Vagina (tissue), 2 donors: ENCODE measurements around the gene FLT4. TPM values are rescaled to one million over a fixed set of nuclear protein-coding genes. Genes with fewer than 3 reads are reported as not detected.

Source experiments
- DNase-seq, 2 donors: peaks; one replicate each; pipeline ENCODE4 v3.0.0-alpha.2; 2017; ENCODE audit errors: extremely low spot score in 2 of 2
- H3K27ac ChIP-seq: fragments of 200-600 bp; sonication (generic); one replicate; pipeline ENCODE4 v1.5.1; 2019
- H3K27me3 ChIP-seq: fragments of 200-600 bp; sonication (generic); one replicate; pipeline ENCODE4 v1.5.1; 2019
- H3K36me3 ChIP-seq, 2 donors: fragments of 200-600 bp; sonication (generic); one replicate each; pipeline ENCODE4 v1.5.1; 2017 to 2019
- H3K4me1 ChIP-seq: fragments of 200-600 bp; sonication (generic); one replicate; pipeline ENCODE4 v1.5.1; 2019
- H3K4me3 ChIP-seq, 2 donors: fragments of 200-600 bp; sonication (generic); 1 replicate in 1 of 2; 2 replicates in 1 of 2; pipeline ENCODE4 v1.5.1; 2016 to 2019
- H3K9me3 ChIP-seq: fragments of 200-600 bp; sonication (generic); one replicate; pipeline ENCODE4 v1.5.1; 2019
- POLR2A ChIP-seq, 2 donors: fragments of 450-650 bp; IDR thresholded peaks; one replicate each; pipeline ENCODE4 v1.6.1; 2017; ENCODE audit warnings: antibody characterized with exemption in 2 of 2, mild to moderate bottlenecking in 2 of 2, moderate library complexity in 2 of 2
- POLR2AphosphoS5 ChIP-seq, 2 donors: sonication (generic); formaldehyde crosslinking; IDR thresholded peaks; one replicate each; pipeline ENCODE4 v1.9.0; 2017; ENCODE audit warnings: antibody characterized with exemption in 2 of 2, mild to moderate bottlenecking in 2 of 2, low read depth in 1 of 2; ENCODE audit not compliant: insufficient read depth in 1 of 2
- intact Hi-C: fragments of 100-400 bp; cut with DNase I; formaldehyde crosslinking; loops from one replicate; pipeline ENCODE4 v1.15.1; 2023
- total RNA-seq: library from RNA; depleted of rRNA; stranded (reverse); fragments of >200 nt; gene quantifications from one replicate; pipeline ENCODE4 v1.2.3, GENCODE V29; 2016
- TF ChIP-seq, protein P1 (sequence below), 3 experiments: fragments of 450-650 bp in 2 of 3; fragments of 200-600 bp in 1 of 3; sonication (generic) in 1 of 3; IDR thresholded peaks; one replicate each; pipeline ENCODE4 v1.5.1; 2017 to 2019; ENCODE audit warnings: antibody characterized with exemption in 3 of 3, mild to moderate bottlenecking in 2 of 3, moderate library complexity in 2 of 3

Gene FLT4
- 20.9 TPM for total RNA-seq

DNA sequence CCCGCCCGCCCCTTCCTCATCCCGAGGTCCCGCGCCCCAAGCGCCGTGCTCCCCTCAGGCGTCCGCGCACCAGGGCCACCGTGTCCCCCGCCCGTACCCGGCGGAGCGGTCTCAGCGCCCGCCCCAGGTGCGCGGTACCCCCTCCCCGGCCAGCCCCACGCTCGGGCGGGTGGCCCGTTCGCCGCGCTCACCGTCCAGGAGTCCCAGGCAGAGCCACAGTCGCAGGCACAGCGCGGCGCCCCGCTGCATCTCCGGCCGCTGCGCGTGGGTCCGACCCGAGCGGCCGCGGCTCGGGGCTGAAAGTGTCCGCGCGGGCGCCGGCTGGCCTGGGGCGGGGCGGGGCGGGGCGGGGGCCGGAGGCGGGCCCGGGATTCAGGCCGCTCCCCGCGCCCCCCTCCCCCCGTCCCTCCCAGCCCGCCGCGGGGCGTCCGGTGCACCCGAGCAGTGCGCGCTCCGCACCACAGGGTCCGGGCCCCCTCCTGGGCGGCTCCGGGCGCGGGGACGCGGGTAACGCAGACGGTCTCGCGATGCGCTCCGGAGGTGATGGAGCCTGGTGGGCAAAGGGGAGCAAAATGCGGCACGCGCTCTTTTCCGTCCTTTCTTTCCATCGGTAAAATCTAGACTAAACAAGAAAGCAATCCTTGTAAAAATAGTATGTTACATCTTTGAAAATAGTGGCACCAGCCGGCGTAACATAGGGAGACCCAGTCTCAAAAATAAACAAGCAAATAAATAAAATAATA, at the start of gene FLT4:
Gene FLT4 (minus strand): TSS at position 304 of the 743 bp plus-strand sequence. CDS start 55 bp downstream, at position 249.
- Histone ChIP-seq H3K27ac (no peak within 1 kb of the TSS), H3K9me3 (no peaks in the 10 kb centered on the region), H3K27me3 (no peaks in the 10 kb centered on the region), H3K4me3 (peak within 1 kb of the TSS; percentile 42 to 55), H3K4me1 (peaks cover 13% of the 10 kb centered on the region), H3K36me3 (no peaks in the 10 kb centered on the region)
- DNase-seq, result no peak
- intact Hi-C loops, result no loop called here
- TF ChIP-seq, protein P1, sequence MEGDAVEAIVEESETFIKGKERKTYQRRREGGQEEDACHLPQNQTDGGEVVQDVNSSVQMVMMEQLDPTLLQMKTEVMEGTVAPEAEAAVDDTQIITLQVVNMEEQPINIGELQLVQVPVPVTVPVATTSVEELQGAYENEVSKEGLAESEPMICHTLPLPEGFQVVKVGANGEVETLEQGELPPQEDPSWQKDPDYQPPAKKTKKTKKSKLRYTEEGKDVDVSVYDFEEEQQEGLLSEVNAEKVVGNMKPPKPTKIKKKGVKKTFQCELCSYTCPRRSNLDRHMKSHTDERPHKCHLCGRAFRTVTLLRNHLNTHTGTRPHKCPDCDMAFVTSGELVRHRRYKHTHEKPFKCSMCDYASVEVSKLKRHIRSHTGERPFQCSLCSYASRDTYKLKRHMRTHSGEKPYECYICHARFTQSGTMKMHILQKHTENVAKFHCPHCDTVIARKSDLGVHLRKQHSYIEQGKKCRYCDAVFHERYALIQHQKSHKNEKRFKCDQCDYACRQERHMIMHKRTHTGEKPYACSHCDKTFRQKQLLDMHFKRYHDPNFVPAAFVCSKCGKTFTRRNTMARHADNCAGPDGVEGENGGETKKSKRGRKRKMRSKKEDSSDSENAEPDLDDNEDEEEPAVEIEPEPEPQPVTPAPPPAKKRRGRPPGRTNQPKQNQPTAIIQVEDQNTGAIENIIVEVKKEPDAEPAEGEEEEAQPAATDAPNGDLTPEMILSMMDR (IDR thresholded peaks at IDR 0.05), result no peak
- TF ChIP-seq POLR2AphosphoS5 (IDR thresholded peaks at IDR 0.05; ENCODE audit: insufficient read depth in 1 of 2, low read depth in 1 of 2), result no peak
- TF ChIP-seq POLR2A (IDR thresholded peaks at IDR 0.05), result no peak

DNA sequence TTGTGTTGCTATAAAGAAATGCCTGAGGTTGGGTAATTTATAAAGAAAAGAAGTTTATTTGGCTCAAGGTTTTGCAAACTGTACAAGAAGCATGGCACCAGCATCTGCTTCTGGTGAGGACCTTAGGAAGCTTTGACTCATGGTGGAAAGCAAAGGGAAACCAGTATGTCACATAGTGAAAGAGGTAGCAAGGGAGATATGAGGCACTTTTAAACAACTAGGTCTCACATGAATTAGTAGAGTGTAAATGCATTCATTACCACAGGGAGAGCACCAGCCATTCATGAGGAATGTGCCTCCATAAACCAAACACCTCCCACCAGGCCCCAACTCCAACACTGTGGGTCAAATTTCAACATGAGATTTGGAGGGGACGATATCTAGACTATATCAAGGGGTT, 49.6 kb upstream of the FLT4 start:
- no peak for DNase-seq
- Histone ChIP-seq H3K36me3 (no peaks in the 10 kb centered on the region), H3K9me3 (no peaks in the 10 kb centered on the region), H3K27me3 (no peaks in the 10 kb centered on the region), H3K27ac (no peak overlapping the region), H3K4me3 (no peak overlapping the region), H3K4me1 (no peaks in the 10 kb centered on the region)
- intact Hi-C loops, result no loop called here
- no peak for TF ChIP-seq POLR2AphosphoS5 (IDR thresholded peaks at IDR 0.05; ENCODE audit: insufficient read depth in 1 of 2, low read depth in 1 of 2)
- no peak for TF ChIP-seq POLR2A (IDR thresholded peaks at IDR 0.05)
- TF ChIP-seq, protein P1 (IDR thresholded peaks at IDR 0.05), result no peak

DNA sequence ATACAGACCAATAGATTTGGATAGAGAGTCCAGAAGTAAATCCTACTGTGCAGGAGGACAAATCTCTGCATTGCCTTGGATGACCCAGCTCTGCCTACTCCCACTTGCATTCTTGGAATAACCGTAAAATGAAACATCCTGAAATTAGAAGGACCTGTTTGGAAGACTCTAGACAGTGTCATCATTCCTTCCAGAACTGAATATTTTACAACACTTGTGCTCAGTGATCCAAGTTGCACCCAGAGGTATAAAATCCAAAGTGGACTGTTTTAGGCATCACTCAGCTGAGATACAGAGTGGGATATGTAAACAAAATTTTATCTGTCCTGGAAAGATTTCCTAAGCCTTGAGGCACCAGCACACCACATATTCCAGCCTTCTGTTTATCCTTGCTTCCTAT, 46.7 kb upstream of the FLT4 start:
- Histone ChIP-seq H3K4me1 (no peaks in the 10 kb centered on the region), H3K27me3 (no peaks in the 10 kb centered on the region), H3K9me3 (no peaks in the 10 kb centered on the region), H3K27ac (no peak overlapping the region), H3K4me3 (no peak overlapping the region), H3K36me3 (no peaks in the 10 kb centered on the region)
- no peak for DNase-seq
- intact Hi-C loops, result no loop called here
- TF ChIP-seq POLR2A (IDR thresholded peaks at IDR 0.05) (no peak), POLR2AphosphoS5 (IDR thresholded peaks at IDR 0.05; ENCODE audit: insufficient read depth in 1 of 2, low read depth in 1 of 2) (no peak)
- TF ChIP-seq, protein P1 (IDR thresholded peaks at IDR 0.05), result no peak

DNA sequence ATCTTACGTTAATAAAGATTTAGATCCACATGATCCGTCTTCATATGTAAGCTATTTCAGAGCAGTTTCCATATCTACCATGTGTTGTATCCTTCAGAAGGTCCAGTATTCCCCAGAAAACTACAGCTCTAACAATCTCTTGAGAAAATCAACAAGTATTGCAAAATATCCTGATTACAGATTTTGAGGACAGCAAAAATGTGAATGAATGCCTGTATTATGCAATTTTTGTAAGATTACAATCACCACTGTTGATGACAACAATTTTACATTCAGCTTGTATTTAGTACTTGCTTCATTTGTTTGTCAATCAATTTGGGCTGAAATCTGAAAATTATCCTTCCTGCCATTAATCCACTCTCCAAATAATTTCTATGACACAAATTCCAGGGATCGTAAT, 43.0 kb upstream of the FLT4 start:
- Histone ChIP-seq H3K4me1 (no peaks in the 10 kb centered on the region), H3K9me3 (no peaks in the 10 kb centered on the region), H3K36me3 (no peaks in the 10 kb centered on the region), H3K27me3 (no peaks in the 10 kb centered on the region), H3K4me3 (no peak overlapping the region), H3K27ac (no peak overlapping the region)
- TF ChIP-seq POLR2A (IDR thresholded peaks at IDR 0.05) (no peak), POLR2AphosphoS5 (IDR thresholded peaks at IDR 0.05; ENCODE audit: insufficient read depth in 1 of 2, low read depth in 1 of 2) (no peak)
- TF ChIP-seq, protein P1 (IDR thresholded peaks at IDR 0.05), result no peak
- DNase-seq, result no peak
- intact Hi-C loops, result no loop called here

DNA sequence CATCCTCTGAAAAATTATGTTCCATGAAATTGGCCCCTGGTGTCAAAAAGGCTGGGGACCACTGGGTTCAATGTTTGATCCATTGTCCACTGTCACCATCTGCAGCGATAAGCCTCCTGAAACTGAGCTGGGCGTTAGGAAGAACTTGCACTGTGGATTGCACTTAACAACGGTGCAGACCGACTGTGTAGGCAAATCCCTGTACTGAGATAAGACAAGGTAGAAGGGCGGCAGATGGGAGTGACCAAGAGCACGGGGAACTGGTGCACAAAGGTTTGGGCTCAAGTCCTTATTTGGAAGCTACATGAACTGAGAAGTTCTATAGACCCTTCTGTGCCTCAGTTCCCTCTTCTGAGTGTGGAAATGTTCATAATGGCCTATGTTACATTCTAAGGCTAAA, 41.6 kb upstream of the FLT4 start:
- Histone ChIP-seq H3K36me3 (no peaks in the 10 kb centered on the region), H3K27me3 (no peaks in the 10 kb centered on the region), H3K4me3 (no peak overlapping the region), H3K27ac (no peak overlapping the region), H3K4me1 (no peaks in the 10 kb centered on the region), H3K9me3 (no peaks in the 10 kb centered on the region)
- TF ChIP-seq, protein P1 (IDR thresholded peaks at IDR 0.05), result no peak
- TF ChIP-seq POLR2A (IDR thresholded peaks at IDR 0.05) (no peak), POLR2AphosphoS5 (IDR thresholded peaks at IDR 0.05; ENCODE audit: insufficient read depth in 1 of 2, low read depth in 1 of 2) (no peak)
- DNase-seq, result no peak
- intact Hi-C loops, result no loop called here
